Aorta (tissue), 5 donors: ENCODE measurements around the gene SRGAP2B. TPM values are rescaled to one million over a fixed set of nuclear protein-coding genes. Genes with fewer than 3 reads are reported as not detected.
"Not testable (repeated sequence)": the region's sequence is repeated elsewhere in the genome, so short reads cannot be mapped to it uniquely, and the experiment has no call there.

Experiments
- ATAC-seq: fragments of 200-7000 bp; cut with Tn5 transposase; one replicate; pipeline ENCODE4 v1.9.1; 2022; ENCODE audit warnings: moderate library complexity; ENCODE audit not compliant: low FRiP score
- DNase-seq, 2 donors: peaks; one replicate each; pipeline ENCODE4 v3.0.0-alpha.2; 2020
- H3K27ac ChIP-seq, 2 donors: one replicate each; pipeline ENCODE4 v1.5.1; 2013; ENCODE audit warnings: low read length in 2 of 2, mild to moderate bottlenecking in 2 of 2, moderate library complexity in 2 of 2, control low read depth in 1 of 2, inconsistent platforms in 1 of 2, low read depth in 1 of 2
- H3K27me3 ChIP-seq, 2 donors: one replicate each; pipeline ENCODE4 v1.6.1; 2013; ENCODE audit warnings: control low read depth in 1 of 2, low read length in 1 of 2, mild to moderate bottlenecking in 1 of 2, moderate library complexity in 1 of 2; ENCODE audit not compliant: insufficient read depth in 2 of 2, control insufficient read depth in 1 of 2
- H3K36me3 ChIP-seq, 2 donors: one replicate each; pipeline ENCODE4 v1.6.1; 2013; ENCODE audit warnings: control low read depth in 1 of 2, low read length in 1 of 2, mild to moderate bottlenecking in 1 of 2; ENCODE audit not compliant: insufficient read depth in 2 of 2, control insufficient read depth in 1 of 2
- H3K4me1 ChIP-seq, 2 donors: one replicate each; pipeline ENCODE4 v1.6.1; 2013; ENCODE audit warnings: low read length in 2 of 2, control low read depth in 1 of 2, mild to moderate bottlenecking in 1 of 2, moderate library complexity in 1 of 2; ENCODE audit not compliant: insufficient read depth in 2 of 2, control insufficient read depth in 1 of 2
- H3K4me3 ChIP-seq, 2 donors: one replicate each; pipeline ENCODE4 v1.5.1; 2013; ENCODE audit warnings: low read length in 2 of 2, control low read depth in 1 of 2, mild to moderate bottlenecking in 1 of 2
- H3K9me3 ChIP-seq: one replicate; pipeline ENCODE4 v1.6.1; 2013; ENCODE audit warnings: mild to moderate bottlenecking, low read length; ENCODE audit not compliant: control insufficient read depth
- WGBS, 2 donors: extraction: QIAGEN DNeasy Blood & Tissue Kit; methylation state at CpG; one replicate each; pipeline ENCODE4 v1.1.7; 2013; 5-methylcytosine and 5-hydroxymethylcytosine counted together
- intact Hi-C, 2 donors: fragments of 100-400 bp; cut with DNase I; formaldehyde crosslinking; loops; one replicate each; pipeline versions ENCODE4 v1.14.2 to v1.15.0; 2022
- polyA plus RNA-seq, 2 donors: library from polyadenylated mRNA; stranded (reverse); fragments of 200-250 nt; gene quantifications; one replicate each; pipeline ENCODE4 v1.2.3, GENCODE V29; 2013
- total RNA-seq, 2 donors: library from RNA; stranded (reverse); fragmentation: NEBNext Ultra II Directional; extraction: Animal tissue kit (Norgen Biotek cat#: 25700); gene quantifications; one replicate each; pipeline ENCODE4 v1.2.1, GENCODE V29; 2021
- donor health status: healthy with polysubstance abuse.
- donor health status: Bipolar disorder and iron deficiency.
- donor health status: DM: no; HTN: no; CAD: no.
- donor health status: DM: no; HTN: no; CAD: no.
- donor health status: DM: yes; HTN: yes; CAD: no.

SRGAP2B gene
- total and polyA plus RNA-seq, 4 donors: 3.5 to 51.3 (median 30.8) TPM

DNA sequence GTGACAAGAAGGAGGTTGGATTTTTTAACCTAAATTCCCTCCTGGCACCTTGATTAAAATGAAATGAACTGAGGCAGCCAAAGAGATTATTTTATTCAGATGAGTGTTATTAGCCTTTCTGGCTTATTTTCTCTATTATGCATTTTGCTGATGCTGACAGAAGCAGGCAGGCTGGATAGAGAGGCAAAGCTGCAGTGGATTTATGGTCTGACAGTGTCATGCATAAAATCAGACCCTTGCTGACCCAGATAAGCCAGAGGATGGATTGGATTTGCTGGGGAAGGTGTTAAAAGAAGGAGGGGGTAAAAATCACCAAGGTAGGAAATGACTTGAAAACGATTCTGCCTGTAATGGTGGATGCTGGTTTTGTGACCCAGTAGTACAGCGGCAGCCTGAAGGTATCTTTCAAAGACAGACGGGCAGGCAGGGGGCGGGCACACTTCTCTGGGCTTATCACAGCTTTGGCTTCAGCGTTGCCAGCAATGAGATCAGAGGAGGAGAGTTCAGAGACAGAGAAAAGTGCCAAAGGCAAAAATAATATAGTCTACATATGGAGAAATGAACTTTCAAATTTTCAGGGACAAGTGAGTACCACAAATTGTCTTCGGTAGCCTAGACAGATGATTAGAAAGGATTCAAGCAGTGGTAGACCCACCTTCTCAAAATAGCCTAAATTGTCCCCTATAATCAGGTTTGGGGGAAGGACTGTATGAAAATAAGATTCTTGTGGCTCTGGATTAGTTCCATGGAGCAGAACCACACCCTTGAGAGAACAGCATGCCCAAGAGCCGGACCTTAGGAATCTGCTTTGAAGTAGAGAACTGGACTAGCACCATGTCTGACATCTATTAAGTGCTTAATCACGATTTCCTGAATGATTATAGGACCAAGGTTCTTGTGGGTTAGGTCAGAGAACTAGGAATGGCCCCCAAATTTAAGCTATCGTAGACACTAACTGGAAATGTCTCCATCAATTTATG is 133.2 kb downstream of the SRGAP2B start:
- H3K9me3 ChIP-seq, H3K27ac ChIP-seq, H3K4me3 ChIP-seq, intact Hi-C loops, H3K36me3 ChIP-seq, DNase-seq, H3K27me3 ChIP-seq, H3K4me1 ChIP-seq: not testable (repeated sequence)
- no CpG with 5 or more reads among the region's 9 CpGs for WGBS, 2 donors
- peak; percentile 56 for ATAC-seq

DNA sequence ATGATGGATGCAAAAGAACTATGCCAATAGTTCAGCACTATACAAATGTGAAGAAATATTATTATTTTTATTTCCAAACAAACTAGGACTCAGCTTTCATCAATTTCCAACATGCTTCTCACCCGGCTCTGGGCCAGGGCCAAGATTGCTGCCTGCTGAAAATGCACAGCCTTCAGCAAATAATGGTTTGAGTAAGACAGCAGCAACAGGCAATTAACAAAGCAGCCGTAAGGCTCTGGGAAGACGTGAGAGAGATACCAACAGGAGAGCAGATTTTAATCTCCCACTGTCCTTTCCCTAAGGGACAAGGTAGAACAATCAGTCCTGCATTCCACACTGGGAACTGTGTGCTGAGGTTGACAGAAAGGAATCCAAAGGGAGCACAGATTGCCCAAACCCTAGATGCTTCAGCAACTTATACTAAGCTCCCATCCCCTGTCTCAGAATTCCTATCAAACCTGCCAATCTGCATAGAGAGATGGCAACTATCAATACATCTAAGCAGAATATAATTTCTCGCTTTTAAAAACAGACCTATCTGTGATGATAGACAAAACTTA is 134.1 kb downstream of the SRGAP2B start:
- H3K36me3 ChIP-seq, H3K27me3 ChIP-seq, H3K27ac ChIP-seq, intact Hi-C loops, H3K9me3 ChIP-seq, DNase-seq, ATAC-seq, H3K4me1 ChIP-seq, H3K4me3 ChIP-seq: not testable (repeated sequence)
- 93 to 94% methylated on average over 1 of the region's 4 CpGs for WGBS, 2 donors

DNA sequence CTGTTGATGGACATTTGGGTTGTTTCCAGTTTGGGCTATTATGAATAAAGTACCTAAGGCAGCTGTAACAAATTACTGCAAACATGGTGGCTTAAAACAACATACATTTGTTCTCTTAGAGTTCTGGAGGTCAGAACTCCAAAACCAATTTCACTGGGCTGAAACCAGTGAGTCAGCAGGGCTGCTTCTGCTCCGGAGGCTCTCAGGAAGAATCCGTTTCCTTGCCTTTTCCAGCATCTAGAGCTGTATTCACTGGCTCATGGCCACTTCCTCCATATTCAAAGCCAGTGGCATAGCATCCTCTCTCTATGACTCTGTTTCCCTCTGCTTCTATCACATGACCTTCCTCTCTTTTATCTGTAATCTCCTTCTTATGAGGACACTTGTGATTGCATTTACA is 146.7 kb downstream of the SRGAP2B start:
- H3K4me3 ChIP-seq, ATAC-seq, intact Hi-C loops, H3K4me1 ChIP-seq, H3K9me3 ChIP-seq, H3K27me3 ChIP-seq, DNase-seq, H3K27ac ChIP-seq, H3K36me3 ChIP-seq: not testable (repeated sequence)
- WGBS, 2 donors: no CpG with 5 or more reads among the region's 2 CpGs

DNA sequence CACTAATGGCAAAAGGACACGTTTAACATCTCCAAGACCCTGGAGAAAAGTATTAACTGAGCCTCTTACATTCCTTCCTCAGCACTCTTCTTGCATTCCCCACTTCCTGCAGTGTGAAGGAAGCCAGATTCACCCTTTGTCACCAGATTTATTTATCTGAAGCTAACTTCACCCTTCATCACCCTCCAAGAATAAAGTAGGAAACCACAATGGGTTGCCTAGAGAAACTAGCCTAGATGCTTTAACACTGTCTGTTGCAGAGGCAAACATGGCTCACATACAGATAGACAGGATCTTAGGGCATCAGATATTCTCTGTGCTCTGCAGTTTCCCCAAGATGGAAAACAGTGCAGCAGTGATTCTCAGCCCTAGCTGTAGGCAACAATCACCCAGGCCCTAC is 147.6 kb downstream of the SRGAP2B start:
- H3K4me3 ChIP-seq, DNase-seq, intact Hi-C loops, H3K36me3 ChIP-seq, ATAC-seq, H3K4me1 ChIP-seq, H3K27me3 ChIP-seq, H3K9me3 ChIP-seq, H3K27ac ChIP-seq: not testable (repeated sequence)
- 82 to 90% methylated on average over 1 of the region's 1 CpG for WGBS, 2 donors

DNA sequence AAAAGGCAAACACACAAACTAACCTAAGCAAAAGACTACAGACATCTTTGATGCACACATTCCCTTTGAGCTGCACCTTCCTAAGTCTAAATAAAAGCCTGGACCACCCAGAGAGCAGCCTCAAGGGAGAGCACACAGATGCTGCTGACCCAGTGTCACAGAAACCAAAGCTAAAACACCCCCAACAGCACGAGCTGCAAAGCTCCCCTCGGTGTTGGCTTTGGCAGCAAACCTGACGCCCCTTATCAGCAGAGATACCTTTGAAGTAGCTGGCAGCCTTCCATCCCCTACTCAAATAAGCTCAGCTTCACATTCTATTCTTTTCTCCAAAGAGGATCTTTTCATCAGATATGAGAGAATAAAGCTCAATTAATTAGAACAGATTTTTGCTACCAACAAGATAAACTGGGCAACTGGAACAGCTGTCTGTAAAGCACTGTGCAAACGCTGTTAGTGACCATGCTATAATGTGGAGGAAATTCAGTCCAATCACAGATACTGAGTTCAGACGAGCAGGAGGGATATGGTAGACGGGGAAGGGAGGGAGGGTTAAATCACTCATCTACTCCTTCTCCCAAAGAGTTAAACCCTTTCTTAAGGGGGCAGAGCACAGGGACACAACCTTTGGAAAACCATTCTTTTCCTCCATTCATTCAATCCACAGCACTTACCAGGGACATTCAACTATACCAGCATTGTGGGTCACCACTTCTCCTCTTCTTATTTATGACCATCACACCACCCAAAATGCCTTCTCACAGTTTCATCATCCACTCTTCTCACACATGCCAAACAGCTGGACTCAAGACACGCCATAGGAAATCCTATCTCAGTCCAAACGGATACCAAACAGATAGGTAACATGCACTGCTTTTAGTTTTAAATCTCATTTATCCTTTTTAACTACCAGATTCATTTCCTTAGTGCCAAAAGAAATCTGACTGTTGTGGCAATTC is 148.3 kb downstream of the SRGAP2B start:
- H3K27ac ChIP-seq, H3K36me3 ChIP-seq, H3K4me1 ChIP-seq, H3K9me3 ChIP-seq, intact Hi-C loops, ATAC-seq, H3K27me3 ChIP-seq, DNase-seq, H3K4me3 ChIP-seq: not testable (repeated sequence)
- WGBS, 2 donors: no CpG with 5 or more reads among the region's 8 CpGs

DNA sequence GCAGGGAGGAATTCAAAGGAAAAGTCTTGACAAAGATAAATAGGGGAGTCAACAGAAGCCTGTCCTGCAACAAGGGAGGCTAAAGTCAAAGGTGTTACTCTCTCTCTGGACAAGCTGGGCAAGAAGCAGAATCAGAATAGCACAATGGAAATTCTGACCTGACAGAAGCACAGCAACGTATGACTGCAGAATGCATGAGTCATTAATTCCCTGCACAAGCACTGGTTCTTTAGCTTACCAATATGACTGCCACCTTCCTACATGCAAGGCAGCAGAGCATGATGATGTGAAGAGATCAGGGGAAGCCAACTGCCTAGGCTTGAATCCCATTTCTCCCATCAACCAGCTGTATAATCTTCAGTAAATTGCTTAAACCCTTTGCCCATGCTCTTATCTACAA is 153.4 kb downstream of the SRGAP2B start:
- H3K27me3 ChIP-seq, H3K4me1 ChIP-seq, H3K9me3 ChIP-seq, intact Hi-C loops, H3K36me3 ChIP-seq, H3K27ac ChIP-seq, DNase-seq, ATAC-seq, H3K4me3 ChIP-seq: not testable (repeated sequence)
- WGBS, 2 donors: 13% methylated on average over 1 of the region's 1 CpG; no CpG with 5 or more reads in 1 of the 2 donors

DNA sequence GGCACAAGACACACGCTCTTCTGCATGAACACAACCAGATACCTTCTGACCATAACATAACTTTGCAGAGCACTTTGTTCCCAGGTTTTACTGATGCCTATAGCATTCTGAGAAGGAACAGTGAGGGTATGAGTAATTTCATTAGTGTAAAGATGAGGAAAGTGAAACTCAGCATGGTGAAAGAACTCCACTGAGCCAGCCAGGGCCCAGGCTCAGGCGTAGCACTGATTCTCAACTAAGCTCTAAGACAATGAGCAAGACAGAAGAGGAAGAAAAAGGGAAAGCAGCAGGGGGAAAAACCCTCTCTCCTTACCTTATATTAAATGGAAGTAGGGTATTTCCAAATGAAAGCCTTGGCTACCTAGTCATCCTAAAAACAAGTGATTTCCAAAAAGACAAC is 155.1 kb downstream of the SRGAP2B start:
- H3K4me1 ChIP-seq, intact Hi-C loops, H3K9me3 ChIP-seq, H3K4me3 ChIP-seq, DNase-seq, ATAC-seq, H3K36me3 ChIP-seq, H3K27ac ChIP-seq, H3K27me3 ChIP-seq: not testable (repeated sequence)
- no CpG with 5 or more reads among the region's 2 CpGs for WGBS, 2 donors

DNA sequence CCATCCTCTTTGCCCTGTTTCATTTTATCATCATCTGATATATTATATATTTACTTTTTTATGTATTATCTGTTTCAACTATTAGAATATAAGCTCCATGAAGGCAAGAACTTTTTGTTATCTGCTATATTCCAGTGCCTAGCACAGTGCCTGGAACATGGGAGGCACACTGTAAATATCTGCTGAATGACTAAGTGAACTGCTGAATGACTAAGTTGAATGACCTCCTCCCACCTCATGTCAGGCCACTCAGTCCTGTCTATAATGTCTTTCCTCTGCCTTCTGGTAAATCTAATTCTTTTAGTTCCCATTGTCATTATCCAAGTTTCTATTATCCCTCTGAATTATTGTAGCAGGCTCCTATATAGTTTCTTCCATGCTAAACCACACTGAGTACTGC is 156.5 kb downstream of the SRGAP2B start:
- H3K36me3 ChIP-seq, H3K4me3 ChIP-seq, H3K27ac ChIP-seq, DNase-seq, H3K9me3 ChIP-seq, ATAC-seq, H3K4me1 ChIP-seq, intact Hi-C loops, H3K27me3 ChIP-seq: not testable (repeated sequence)
